Brain microvascular endothelial cell (primary cell): ENCODE data around the gene CSMD2.

Experiments
- DNase-seq: peaks from one replicate; pipeline ENCODE4 v3.0.0-alpha.2; 2020
- H3K27ac ChIP-seq: fragments of 250-450 bp; sonication (Bioruptor Pico); 2 replicates; pipeline ENCODE4 v1.5.1; 2020; ENCODE audit warnings: mild to moderate bottlenecking, moderate library complexity
- H3K27me3 ChIP-seq: fragments of 250-450 bp; sonication (Bioruptor Pico); replicated peaks from 2 replicates; pipeline ENCODE4 v1.5.1; 2020; ENCODE audit warnings: mild to moderate bottlenecking
- H3K36me3 ChIP-seq: fragments of 250-450 bp; sonication (Bioruptor Pico); replicated peaks from 2 replicates; pipeline ENCODE4 v1.5.1; 2020; ENCODE audit warnings: mild to moderate bottlenecking
- H3K4me3 ChIP-seq: 2 replicates; pipeline ENCODE4 v1.5.1; 2011; ENCODE audit warnings: low read depth, mild to moderate bottlenecking, control low read depth, low read length, moderate library complexity
- CTCF ChIP-seq: IDR thresholded peaks from 2 replicates; pipeline ENCODE4 v1.5.1; 2011; ENCODE audit warnings: low read depth, mild to moderate bottlenecking, moderate library complexity, low read length, control low read depth, inconsistent platforms; ENCODE audit errors: missing control alignments
- in situ Hi-C: cut with HindIII; loops from 2 replicates; pipeline ENCODE4 v1.10.0; 2017; ENCODE audit warnings: low sequenced_read_pairs, low pct_ligation_motif_present

Gene CSMD2

DNA sequence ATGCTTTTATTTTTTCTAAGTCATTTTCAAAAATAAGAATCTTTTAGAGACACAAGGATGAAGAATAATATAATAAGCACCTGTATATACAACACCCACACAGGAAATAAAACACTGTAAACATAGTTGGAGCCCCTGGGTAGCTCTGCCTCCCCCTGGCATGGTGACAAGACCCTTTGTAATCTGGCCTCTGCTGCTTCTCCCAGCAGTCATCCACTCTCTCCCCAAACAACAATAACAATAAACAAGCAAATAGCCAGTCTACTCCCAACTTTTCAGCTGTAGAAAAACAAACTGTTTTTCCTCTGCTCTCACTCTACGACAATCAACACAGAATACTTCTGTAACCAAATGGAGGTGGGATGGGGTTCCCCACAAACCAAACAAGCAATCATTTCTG is 110.1 kb downstream of the CSMD2 start:
- in situ Hi-C loops, result no loop called here
- DNase-seq, result no peak
- H3K4me3 ChIP-seq, result no peak overlapping the region
- no peak overlapping the region for H3K27ac ChIP-seq
- no peaks in the 10 kb centered on the region for H3K27me3 ChIP-seq
- H3K36me3 ChIP-seq, result no peaks in the 10 kb centered on the region
- no peak for TF ChIP-seq CTCF

DNA sequence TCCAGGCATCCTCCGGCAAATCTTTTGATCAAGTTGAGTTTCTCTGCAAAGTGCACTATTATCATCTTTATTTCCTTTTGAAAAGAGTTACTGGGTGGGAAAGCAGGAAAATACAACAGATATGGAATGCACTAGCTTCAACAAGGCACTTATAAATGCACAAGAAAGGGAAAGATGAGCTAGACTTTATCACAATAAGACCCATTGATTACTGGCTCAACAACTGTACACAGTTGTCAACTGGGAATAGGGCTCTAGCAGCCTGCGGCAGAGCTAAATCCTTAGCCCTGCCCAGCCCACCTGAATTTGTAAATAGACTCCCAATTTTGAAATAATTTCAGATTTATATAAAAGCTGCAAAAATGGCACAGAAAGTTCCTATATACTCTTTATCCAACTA is 111.4 kb downstream of the CSMD2 start:
- no peak for TF ChIP-seq CTCF
- no peak for DNase-seq

GRCh38 chr1:34052565-34052964 is 112.5 kb downstream of the CSMD2 start:
- TF ChIP-seq CTCF, result no peak
- no peaks in the 10 kb centered on the region for H3K36me3 ChIP-seq
- H3K27me3 ChIP-seq, result no peaks in the 10 kb centered on the region
- no peak overlapping the region for H3K4me3 ChIP-seq
- in situ Hi-C loops, result no loop called here
- DNase-seq, result no peak
- no peak overlapping the region for H3K27ac ChIP-seq

More for the DNA sequence above, 111.4 kb downstream of the CSMD2 start:
- H3K27me3 ChIP-seq, result no peaks in the 10 kb centered on the region
- no peak overlapping the region for H3K4me3 ChIP-seq
- no peaks in the 10 kb centered on the region for H3K36me3 ChIP-seq
- no peak overlapping the region for H3K27ac ChIP-seq
- in situ Hi-C loops, result no loop called here

GRCh38 chr1:34050709-34051485 is 114.1 kb downstream of the CSMD2 start:
- no peak for DNase-seq
- H3K36me3 ChIP-seq, result no peaks in the 10 kb centered on the region
- TF ChIP-seq CTCF, result no peak
- no peak overlapping the region for H3K4me3 ChIP-seq
- H3K27me3 ChIP-seq, result no peaks in the 10 kb centered on the region
- no peak overlapping the region for H3K27ac ChIP-seq
- in situ Hi-C loops, result no loop called here

GRCh38 chr1:34049994-34050393 is 115.0 kb downstream of the CSMD2 start:
- TF ChIP-seq CTCF, result no peak
- Histone ChIP-seq H3K4me3 (no peak overlapping the region), H3K27me3 (no peaks in the 10 kb centered on the region), H3K27ac (no peak overlapping the region), H3K36me3 (no peaks in the 10 kb centered on the region)
- no peak for DNase-seq
- in situ Hi-C loops, result no loop called here

- in situ Hi-C loops, result no loop called here
- TF ChIP-seq CTCF, result no peak
- H3K4me3 ChIP-seq, result no peak overlapping the region
- DNase-seq, result no peak
- H3K27me3 ChIP-seq, result no peaks in the 10 kb centered on the region
- no peak overlapping the region for H3K27ac ChIP-seq
- no peaks in the 10 kb centered on the region for H3K36me3 ChIP-seq
Measured at GRCh38 chr1:34049477-34049876, 115.6 kb downstream of the CSMD2 start.
